CD14-positive monocyte (primary cell): ENCODE results near the gene ADM2. TPM values are rescaled to one million over a fixed set of nuclear protein-coding genes. Genes with fewer than 3 reads are reported as not detected.
A peak's percentile ranks its signal among the peaks of the same experiment; 100 is the strongest.

Experiments used
- DNase-seq, 3 donors: peaks; one replicate each; pipeline ENCODE4 v3.0.0-alpha.2; 2011 to 2022
- H2AFZ ChIP-seq: 2 replicates; pipeline ENCODE4 v1.6.0; 2012; ENCODE audit warnings: mild to moderate bottlenecking, low read depth, low read length, inconsistent platforms; ENCODE audit not compliant: insufficient read depth, poor library complexity, severe bottlenecking
- H3K27ac ChIP-seq, 2 donors: 1 replicate in 1 of 2; 2 replicates in 1 of 2; pipeline ENCODE4 v1.5.1; 2012 to 2013; ENCODE audit warnings: low read length in 2 of 2, control low read depth in 1 of 2, inconsistent platforms in 1 of 2, low read depth in 1 of 2, mild to moderate bottlenecking in 1 of 2
- H3K27me3 ChIP-seq, 2 donors: one replicate each; pipeline versions ENCODE4 v1.6.0 to v1.6.1; 2011 to 2013; ENCODE audit warnings: low read length in 2 of 2; ENCODE audit not compliant: control insufficient read depth in 2 of 2, insufficient read depth in 2 of 2
- H3K36me3 ChIP-seq, 2 donors: replicated peaks in 1 of 2; 1 replicate in 1 of 2; 2 replicates in 1 of 2; pipeline versions ENCODE4 v1.5.1 to v1.6.1; 2012 to 2013; ENCODE audit warnings: low read length in 2 of 2, control low read depth in 1 of 2, inconsistent platforms in 1 of 2, mild to moderate bottlenecking in 1 of 2; ENCODE audit not compliant: insufficient read depth in 2 of 2, control insufficient read depth in 1 of 2
- H3K4me1 ChIP-seq, 2 donors: 1 replicate in 1 of 2; 2 replicates in 1 of 2; pipeline versions ENCODE4 v1.5.1 to v1.6.1; 2012 to 2013; ENCODE audit warnings: low read length in 2 of 2, control low read depth in 1 of 2, inconsistent platforms in 1 of 2, mild to moderate bottlenecking in 1 of 2, moderate library complexity in 1 of 2; ENCODE audit not compliant: insufficient read depth in 2 of 2, control insufficient read depth in 1 of 2
- H3K4me2 ChIP-seq: replicated peaks from 2 replicates; pipeline ENCODE3; 2012; ENCODE audit warnings: low read length, moderate library complexity, mild to moderate bottlenecking; ENCODE audit not compliant: poor library complexity, severe bottlenecking; ENCODE audit errors: extremely low read depth
- H3K4me3 ChIP-seq, 3 experiments: fragments of 200-600 bp in 1 of 3; sonication (generic) in 1 of 3; replicated peaks in 1 of 3; 1 replicate in 2 of 3; 2 replicates in 1 of 3; pipeline ENCODE4 v1.5.1; 2011 to 2013; ENCODE audit warnings: low read length in 3 of 3, mild to moderate bottlenecking in 3 of 3, control low read depth in 2 of 3, low read depth in 2 of 3, inconsistent platforms in 1 of 3, moderate library complexity in 1 of 3
- H3K79me2 ChIP-seq: 2 replicates; pipeline ENCODE4 v1.6.0; 2012; ENCODE audit warnings: mild to moderate bottlenecking, control low read depth, inconsistent platforms, low read length, moderate library complexity; ENCODE audit not compliant: insufficient read depth
- H3K9ac ChIP-seq: 2 replicates; pipeline ENCODE4 v1.6.0; 2017; ENCODE audit warnings: low read length, mild to moderate bottlenecking; ENCODE audit not compliant: insufficient read depth, poor library complexity, severe bottlenecking
- H3K9me3 ChIP-seq, 2 donors: replicated peaks in 1 of 2; 1 replicate in 1 of 2; 2 replicates in 1 of 2; pipeline versions ENCODE4 v1.5.1 to v1.6.1; 2012 to 2013; ENCODE audit warnings: low read length in 2 of 2, control low read depth in 1 of 2; ENCODE audit not compliant: control insufficient read depth in 1 of 2, insufficient read depth in 1 of 2
- H4K20me1 ChIP-seq: 2 replicates; pipeline ENCODE4 v1.6.0; 2012; ENCODE audit warnings: mild to moderate bottlenecking, low read length, control low read depth, moderate library complexity; ENCODE audit not compliant: insufficient read depth
- H3K27ac Mint-ChIP-seq, 7 donors: one replicate each; pipeline ENCODE4 v1.8.0; 2020; ENCODE audit warnings: mild to moderate bottlenecking in 7 of 7, mixed read lengths in 7 of 7, moderate library complexity in 6 of 7, inconsistent platforms in 2 of 7
- H3K27me3 Mint-ChIP-seq, 3 donors: one replicate each; pipeline ENCODE4 v1.8.0; 2021 to 2022; ENCODE audit warnings: low read depth in 3 of 3, mild to moderate bottlenecking in 3 of 3, mixed read lengths in 3 of 3, moderate library complexity in 3 of 3, inconsistent platforms in 1 of 3
- H3K36me3 Mint-ChIP-seq, 2 donors: one replicate each; pipeline ENCODE4 v1.8.0; 2020; ENCODE audit warnings: mixed read lengths in 2 of 2, inconsistent platforms in 1 of 2, mild to moderate bottlenecking in 1 of 2
- H3K4me1 Mint-ChIP-seq: one replicate; pipeline ENCODE4 v1.8.0; 2020; ENCODE audit warnings: mild to moderate bottlenecking, mixed read lengths
- H3K4me3 Mint-ChIP-seq, 2 donors: one replicate each; pipeline ENCODE4 v1.8.0; 2020; ENCODE audit warnings: mild to moderate bottlenecking in 2 of 2, mixed read lengths in 2 of 2, moderate library complexity in 1 of 2
- H3K9me3 Mint-ChIP-seq, 7 donors: one replicate each; pipeline ENCODE4 v1.8.0; 2020 to 2022; ENCODE audit warnings: mixed read lengths in 7 of 7, mild to moderate bottlenecking in 6 of 7, moderate library complexity in 6 of 7, inconsistent platforms in 2 of 7
- CTCF ChIP-seq: fragments of 200-600 bp; IDR thresholded peaks from one replicate; pipeline ENCODE4 v1.8.0; 2022; ENCODE audit warnings: antibody characterized with exemption, mild to moderate bottlenecking
- WGBS: methylation state at CpG from one replicate; pipeline ENCODE4 v1.1.5; 2013; ENCODE audit warnings: missing lambda C conversion rate; ENCODE audit not compliant: insufficient coverage; 5-methylcytosine and 5-hydroxymethylcytosine counted together
- intact Hi-C, 2 donors: fragments of 100-400 bp; cut with micrococcal nuclease; formaldehyde crosslinking; loops; one replicate each; pipeline versions ENCODE4 v1.15.0 to v1.15.1; 2023
- polyA plus RNA-seq, 3 donors: library from polyadenylated mRNA; depleted of rRNA in 1 of 3; unstranded in 2 of 3; stranded (reverse) in 1 of 3; fragments of 300-500 nt in 2 of 3; fragments of >200 nt in 1 of 3; fragmentation: Illumina TruSeq in 2 of 3; gene quantifications; 1 replicate in 2 of 3; 2 replicates in 1 of 3; pipeline ENCODE4 v1.2.3, GENCODE V29; 2012 to 2021

The ADM2 gene
- polyA plus RNA-seq, 3 donors = 0.05 TPM; not detected in 2

GRCh38 chr22:50483106-50483505, 1.8 kb downstream of the ADM2 start:
- 97% methylated on average over 9 of the region's 10 CpGs for WGBS
- DNase-seq = no peak
- Mint-ChIP-seq H3K36me3 (peaks cover 0 to 2% of the 10 kb centered on the region in 2 donors), H3K4me3 (peak overlapping the region in 1 of 2 donors; percentile 42), H3K9me3 (peaks cover 0 to 12% (median 6%) of the 10 kb centered on the region in 7 donors), H3K4me1 (peaks cover 2% of the 10 kb centered on the region), H3K27me3 (peaks cover 35 to 69% (median 38%) of the 10 kb centered on the region in 3 donors), H3K27ac (no peak overlapping the region)
- no peak for TF ChIP-seq CTCF
- no peak overlapping the region for H3K4me3 ChIP-seq
- no peak overlapping the region for H3K4me2 ChIP-seq
- no peak overlapping the region for H3K9ac ChIP-seq
- H3K79me2 ChIP-seq = no peaks in the 10 kb centered on the region
- no peak overlapping the region for H2AFZ ChIP-seq
- H3K9me3 ChIP-seq = no peaks in the 10 kb centered on the region
- no peaks in the 10 kb centered on the region for H4K20me1 ChIP-seq
- H3K27ac ChIP-seq = no peak overlapping the region
- peaks cover 9 to 44% of the 10 kb centered on the region in 2 donors for H3K27me3 ChIP-seq
- H3K36me3 ChIP-seq = no peaks in the 10 kb centered on the region
- intact Hi-C loops = no loop called here
- H3K4me1 ChIP-seq = peaks cover 5 to 14% of the 10 kb centered on the region in 2 donors

- Mint-ChIP-seq H3K27ac (no peak overlapping the region), H3K4me3 (no peak overlapping the region), H3K27me3 (peaks cover 32 to 65% (median 36%) of the 10 kb centered on the region in 3 donors), H3K36me3 (peaks cover 0 to 2% of the 10 kb centered on the region in 2 donors), H3K4me1 (peaks cover 2% of the 10 kb centered on the region), H3K9me3 (peaks cover 0 to 12% (median 6%) of the 10 kb centered on the region in 7 donors)
- Histone ChIP-seq H3K27ac (no peak overlapping the region), H3K79me2 (no peaks in the 10 kb centered on the region), H2AFZ (no peak overlapping the region), H3K4me2 (no peak overlapping the region), H3K27me3 (peaks cover 9 to 43% of the 10 kb centered on the region in 2 donors), H3K9me3 (no peaks in the 10 kb centered on the region), H3K4me3 (no peak overlapping the region), H3K4me1 (peaks cover 5 to 14% of the 10 kb centered on the region in 2 donors), H4K20me1 (no peaks in the 10 kb centered on the region), H3K9ac (no peak overlapping the region), H3K36me3 (no peaks in the 10 kb centered on the region)
- intact Hi-C loops = no loop called here
- no peak for DNase-seq
- no peak for TF ChIP-seq CTCF
- 100% methylated on average over 7 of the region's 8 CpGs for WGBS
Measured at GRCh38 chr22:50483556-50483955, 2.2 kb downstream of the ADM2 start.
